HepG2 (cell line): Measurements from ENCODE around the gene BRCA2. TPM values are rescaled to one million over a fixed set of nuclear protein-coding genes. Genes with fewer than 3 reads are reported as not detected.

Source experiments
- ELF3 ChIP-seq: IDR thresholded peaks from 2 replicates; pipeline ENCODE4 v1.6.1; 2016; ENCODE audit warnings: missing genetic modification reagents, missing compliant biosample characterization
- GLI4 ChIP-seq: sonication (generic); formaldehyde crosslinking; IDR thresholded peaks from 2 replicates; pipeline ENCODE4 v1.5.1; 2020; ENCODE audit warnings: missing genetic modification reagents, mild to moderate bottlenecking, moderate library complexity, borderline replicate concordance
- KLF9 ChIP-seq: IDR thresholded peaks from 2 replicates; pipeline ENCODE4 v1.6.1; 2016; ENCODE audit warnings: low read depth
- LBX2 ChIP-seq: sonication (generic); formaldehyde crosslinking; IDR thresholded peaks from 2 replicates; pipeline ENCODE4 v1.5.0; 2020; ENCODE audit warnings: missing genetic modification reagents, mild to moderate bottlenecking, borderline replicate concordance
- LCORL ChIP-seq, 2 experiments: fragments of 450-650 bp in 1 of 2; sonication (generic) in 1 of 2; formaldehyde crosslinking in 1 of 2; IDR thresholded peaks; 2 replicates each; pipeline versions ENCODE4 v1.5.0 to v1.6.1; 2017 to 2020; ENCODE audit warnings: antibody characterized with exemption in 1 of 2, missing genetic modification reagents in 1 of 2
- NR2F6 ChIP-seq, 2 experiments: IDR thresholded peaks; 2 replicates each; pipeline ENCODE4 v1.6.1; 2016; ENCODE audit warnings: antibody characterized with exemption in 1 of 2, mild to moderate bottlenecking in 1 of 2
- PITX1 ChIP-seq: sonication (generic); formaldehyde crosslinking; IDR thresholded peaks from 2 replicates; pipeline ENCODE4 v1.5.1; 2020; ENCODE audit warnings: mild to moderate bottlenecking, missing genetic modification reagents
- POLR2A ChIP-seq, 2 experiments: IDR thresholded peaks; 2 replicates each; pipeline ENCODE4 v1.6.1; 2011; ENCODE audit warnings: low read depth in 2 of 2, low read length in 2 of 2, mild to moderate bottlenecking in 1 of 2, moderate library complexity in 1 of 2; ENCODE audit not compliant: insufficient read depth in 1 of 2
- RARA ChIP-seq: IDR thresholded peaks from 2 replicates; pipeline ENCODE4 v1.6.1; 2016; ENCODE audit warnings: missing genetic modification reagents, missing compliant biosample characterization
- SKI ChIP-seq: fragments of 450-650 bp; IDR thresholded peaks from one replicate; pipeline ENCODE4 v1.6.1; 2018; ENCODE audit warnings: mild to moderate bottlenecking; ENCODE audit not compliant: partially characterized antibody
- SMAD9 ChIP-seq: sonication (generic); formaldehyde crosslinking; IDR thresholded peaks from 2 replicates; pipeline ENCODE4 v1.5.1; 2020; ENCODE audit warnings: mild to moderate bottlenecking, missing genetic modification reagents
- SOX13 ChIP-seq, 3 experiments: fragments of 450-650 bp in 1 of 3; sonication (generic) in 1 of 3; formaldehyde crosslinking in 1 of 3; IDR thresholded peaks in 2 of 3; conservative IDR thresholded peaks in 1 of 3; 2 replicates each; pipeline versions ENCODE4 v1.5.0 to v1.6.1; 2016 to 2020; ENCODE audit warnings: antibody characterized with exemption in 1 of 3, mild to moderate bottlenecking in 1 of 3, missing compliant biosample characterization in 1 of 3, missing genetic modification reagents in 1 of 3, moderate library complexity in 1 of 3
- TBX3 ChIP-seq: fragments of 450-650 bp; IDR thresholded peaks from 2 replicates; pipeline ENCODE4 v1.6.1; 2017; ENCODE audit warnings: antibody characterized with exemption, mild to moderate bottlenecking, inconsistent platforms, borderline replicate concordance
- ZFP36L1 ChIP-seq: sonication (generic); formaldehyde crosslinking; IDR thresholded peaks from 2 replicates; pipeline ENCODE4 v1.8.0; 2022; ENCODE audit warnings: mild to moderate bottlenecking, missing genetic modification reagents, moderate library complexity
- ZFP62 ChIP-seq: sonication (generic); formaldehyde crosslinking; IDR thresholded peaks from 2 replicates; pipeline ENCODE4 v1.4.0; 2020; ENCODE audit warnings: missing genetic modification reagents
- ZNF101 ChIP-seq: sonication (generic); formaldehyde crosslinking; IDR thresholded peaks from 2 replicates; pipeline ENCODE4 v1.4.0; 2020; ENCODE audit warnings: mild to moderate bottlenecking, low read depth, missing genetic modification reagents, borderline replicate concordance
- ZNF644 ChIP-seq: IDR thresholded peaks from 2 replicates; pipeline ENCODE4 v1.6.1; 2016; ENCODE audit warnings: low read depth
- polyA plus RNA-seq, 8 experiments: library from polyadenylated mRNA; depleted of rRNA in 3 of 8; stranded (reverse) in 7 of 8; unstranded in 1 of 8; fragments of >200 nt; fragmentation: Illumina TruSeq in 4 of 8; extraction: Trizol in 4 of 8; gene quantifications; 2 replicates each; pipeline versions ENCODE4 v1.2.1 to v1.2.3, GENCODE V29; 2011 to 2016; ENCODE audit warnings: low read depth in 4 of 8, missing spikeins in 1 of 8, mixed read lengths in 1 of 8; ENCODE audit not compliant: insufficient read depth in 1 of 8
- total RNA-seq, 5 experiments: library from RNA; depleted of rRNA; stranded (reverse); fragments of >200 nt; fragmentation: Illumina TruSeq; extraction: Trizol; gene quantifications; 2 replicates each; pipeline ENCODE4 v1.2.3, GENCODE V29; 2016; ENCODE audit warnings: low read depth in 1 of 5
- TF ChIP-seq, protein P1 (sequence below): sonication (generic); formaldehyde crosslinking; IDR thresholded peaks from 2 replicates; pipeline ENCODE4 v1.5.1; 2020; ENCODE audit warnings: missing genetic modification reagents, mild to moderate bottlenecking, borderline replicate concordance
- TF ChIP-seq, protein P2 (sequence below): sonication (generic); formaldehyde crosslinking; IDR thresholded peaks from 2 replicates; pipeline ENCODE4 v1.8.0; 2022; ENCODE audit warnings: mild to moderate bottlenecking, missing genetic modification reagents, borderline replicate concordance
- TF ChIP-seq, protein P3 (sequence below): sonication (generic); formaldehyde crosslinking; IDR thresholded peaks from 2 replicates; pipeline ENCODE4 v1.8.1; 2022; ENCODE audit warnings: low read depth, mild to moderate bottlenecking, missing genetic modification reagents

Gene BRCA2
- total and polyA plus RNA-seq, 2 of the 13 experiments (the other 11 are each of a cell fraction or from before 2014, with no cell fraction given): 3.1 to 24.6 TPM

GRCh38 chr13:32266130-32266529 is 49.2 kb upstream of the BRCA2 start (continued):
- TF ChIP-seq, protein P1, sequence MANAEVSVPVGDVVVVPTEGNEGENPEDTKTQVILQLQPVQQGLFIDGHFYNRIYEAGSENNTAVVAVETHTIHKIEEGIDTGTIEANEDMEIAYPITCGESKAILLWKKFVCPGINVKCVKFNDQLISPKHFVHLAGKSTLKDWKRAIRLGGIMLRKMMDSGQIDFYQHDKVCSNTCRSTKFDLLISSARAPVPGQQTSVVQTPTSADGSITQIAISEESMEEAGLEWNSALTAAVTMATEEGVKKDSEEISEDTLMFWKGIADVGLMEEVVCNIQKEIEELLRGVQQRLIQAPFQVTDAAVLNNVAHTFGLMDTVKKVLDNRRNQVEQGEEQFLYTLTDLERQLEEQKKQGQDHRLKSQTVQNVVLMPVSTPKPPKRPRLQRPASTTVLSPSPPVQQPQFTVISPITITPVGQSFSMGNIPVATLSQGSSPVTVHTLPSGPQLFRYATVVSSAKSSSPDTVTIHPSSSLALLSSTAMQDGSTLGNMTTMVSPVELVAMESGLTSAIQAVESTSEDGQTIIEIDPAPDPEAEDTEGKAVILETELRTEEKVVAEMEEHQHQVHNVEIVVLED (CRISPR knock-in tag): no peak
- no peak for TF ChIP-seq LBX2
- TF ChIP-seq KLF9 (CRISPR knock-in tag): no peak
- TF ChIP-seq ELF3 (CRISPR knock-in tag): peak; percentile 44
- TF ChIP-seq GLI4 (CRISPR knock-in tag): no peak
- TF ChIP-seq TBX3: peak; percentile 42; the same call in 1 of the 2 replicates
- TF ChIP-seq ZFP36L1 (CRISPR knock-in tag): no peak
- TF ChIP-seq ZNF101 (CRISPR knock-in tag): no peak
- TF ChIP-seq, protein P2, sequence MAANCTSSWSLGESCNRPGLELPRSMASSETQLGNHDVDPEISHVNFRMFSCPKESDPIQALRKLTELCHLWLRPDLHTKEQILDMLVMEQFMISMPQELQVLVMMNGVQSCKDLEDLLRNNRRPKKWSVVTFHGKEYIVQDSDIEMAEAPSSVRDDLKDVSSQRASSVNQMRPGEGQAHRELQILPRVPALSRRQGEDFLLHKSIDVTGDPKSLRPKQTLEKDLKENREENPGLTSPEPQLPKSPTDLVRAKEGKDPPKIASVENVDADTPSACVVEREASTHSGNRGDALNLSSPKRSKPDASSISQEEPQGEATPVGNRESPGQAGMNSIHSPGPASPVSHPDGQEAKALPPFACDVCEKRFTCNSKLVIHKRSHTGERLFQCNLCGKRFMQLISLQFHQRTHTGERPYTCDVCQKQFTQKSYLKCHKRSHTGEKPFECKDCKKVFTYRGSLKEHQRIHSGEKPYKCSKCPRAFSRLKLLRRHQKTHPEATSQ: no peak
- no peak for TF ChIP-seq SKI
- TF ChIP-seq LCORL (IDR thresholded peaks at IDR 0.05): no peak
- no peak for TF ChIP-seq LCORL (CRISPR knock-in tag; IDR thresholded peaks at IDR 0.05)
- no peak for TF ChIP-seq PITX1 (CRISPR knock-in tag)
- TF ChIP-seq SMAD9 (CRISPR knock-in tag): no peak
- peak; percentile 88 for TF ChIP-seq NR2F6 (IDR thresholded peaks at IDR 0.05)
- peak; percentile 82 for TF ChIP-seq NR2F6 (CRISPR knock-in tag; IDR thresholded peaks at IDR 0.05)
- no peak for TF ChIP-seq ZNF644 (CRISPR knock-in tag)
- TF ChIP-seq, protein P3, sequence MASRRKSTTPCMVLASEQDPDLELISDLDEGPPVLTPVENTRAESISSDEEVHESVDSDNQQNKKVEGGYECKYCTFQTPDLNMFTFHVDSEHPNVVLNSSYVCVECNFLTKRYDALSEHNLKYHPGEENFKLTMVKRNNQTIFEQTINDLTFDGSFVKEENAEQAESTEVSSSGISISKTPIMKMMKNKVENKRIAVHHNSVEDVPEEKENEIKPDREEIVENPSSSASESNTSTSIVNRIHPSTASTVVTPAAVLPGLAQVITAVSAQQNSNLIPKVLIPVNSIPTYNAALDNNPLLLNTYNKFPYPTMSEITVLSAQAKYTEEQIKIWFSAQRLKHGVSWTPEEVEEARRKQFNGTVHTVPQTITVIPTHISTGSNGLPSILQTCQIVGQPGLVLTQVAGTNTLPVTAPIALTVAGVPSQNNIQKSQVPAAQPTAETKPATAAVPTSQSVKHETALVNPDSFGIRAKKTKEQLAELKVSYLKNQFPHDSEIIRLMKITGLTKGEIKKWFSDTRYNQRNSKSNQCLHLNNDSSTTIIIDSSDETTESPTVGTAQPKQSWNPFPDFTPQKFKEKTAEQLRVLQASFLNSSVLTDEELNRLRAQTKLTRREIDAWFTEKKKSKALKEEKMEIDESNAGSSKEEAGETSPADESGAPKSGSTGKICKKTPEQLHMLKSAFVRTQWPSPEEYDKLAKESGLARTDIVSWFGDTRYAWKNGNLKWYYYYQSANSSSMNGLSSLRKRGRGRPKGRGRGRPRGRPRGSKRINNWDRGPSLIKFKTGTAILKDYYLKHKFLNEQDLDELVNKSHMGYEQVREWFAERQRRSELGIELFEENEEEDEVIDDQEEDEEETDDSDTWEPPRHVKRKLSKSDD (CRISPR knock-in tag): no peak
- TF ChIP-seq ZFP62 (CRISPR knock-in tag): no peak
- no peak for TF ChIP-seq POLR2A (IDR thresholded peaks at IDR 0.05; ENCODE audit: insufficient read depth in 1 of 2, low read depth in 2 of 2, low read length in 2 of 2)
- no peak for TF ChIP-seq SOX13 (IDR thresholded peaks at IDR 0.05)
- peak in 1 of 2 experiments; percentile 88; a peak in 2 of 4 replicates for TF ChIP-seq SOX13 (CRISPR knock-in tag; conservative IDR thresholded peaks at IDR 0.05 in 1 of 2, IDR thresholded peaks at IDR 0.05 in 1 of 2)
- TF ChIP-seq RARA (CRISPR knock-in tag): 0 out of 2 replicates have a peak, but pooled peaks have one; percentile 13
